PC-9 (cell line): ENCODE measurements around the gene ARHGAP6.

Source experiments
- CTCF ChIP-seq: fragments of 200-600 bp; sonication (generic); conservative IDR thresholded peaks from 2 replicates; pipeline ENCODE4 v1.6.1; 2017; ENCODE audit warnings: mixed run types, antibody characterized with exemption, mild to moderate bottlenecking, moderate library complexity
- EZH2 ChIP-seq: fragments of 200-600 bp; sonication (generic); IDR thresholded peaks from 2 replicates; pipeline ENCODE4 v1.8.0; 2017; ENCODE audit warnings: antibody characterized with exemption, low read depth

DNA sequence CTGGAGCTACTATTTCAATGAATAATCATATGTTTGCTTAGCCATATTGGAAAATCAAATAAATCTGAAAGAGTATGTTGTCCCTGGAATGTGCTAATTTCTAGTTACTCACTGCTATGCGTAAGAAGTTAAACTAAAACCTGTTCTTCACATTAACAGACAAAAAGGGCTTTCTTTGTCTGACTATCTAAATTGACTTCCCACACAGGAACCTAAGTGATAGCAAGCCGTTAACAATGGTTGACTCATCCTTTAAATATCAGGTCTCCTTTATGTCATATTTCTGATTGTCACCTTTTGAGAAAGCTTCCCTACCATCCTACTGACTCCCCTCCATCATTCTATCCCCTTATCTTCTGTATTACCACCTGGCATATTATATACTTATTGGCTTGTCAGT is 291.1 kb downstream of the ARHGAP6 start:
- TF ChIP-seq CTCF (no peak), EZH2 (no peak)
